ENCODE data around the gene PRR15.

The PRR15 gene

DNA sequence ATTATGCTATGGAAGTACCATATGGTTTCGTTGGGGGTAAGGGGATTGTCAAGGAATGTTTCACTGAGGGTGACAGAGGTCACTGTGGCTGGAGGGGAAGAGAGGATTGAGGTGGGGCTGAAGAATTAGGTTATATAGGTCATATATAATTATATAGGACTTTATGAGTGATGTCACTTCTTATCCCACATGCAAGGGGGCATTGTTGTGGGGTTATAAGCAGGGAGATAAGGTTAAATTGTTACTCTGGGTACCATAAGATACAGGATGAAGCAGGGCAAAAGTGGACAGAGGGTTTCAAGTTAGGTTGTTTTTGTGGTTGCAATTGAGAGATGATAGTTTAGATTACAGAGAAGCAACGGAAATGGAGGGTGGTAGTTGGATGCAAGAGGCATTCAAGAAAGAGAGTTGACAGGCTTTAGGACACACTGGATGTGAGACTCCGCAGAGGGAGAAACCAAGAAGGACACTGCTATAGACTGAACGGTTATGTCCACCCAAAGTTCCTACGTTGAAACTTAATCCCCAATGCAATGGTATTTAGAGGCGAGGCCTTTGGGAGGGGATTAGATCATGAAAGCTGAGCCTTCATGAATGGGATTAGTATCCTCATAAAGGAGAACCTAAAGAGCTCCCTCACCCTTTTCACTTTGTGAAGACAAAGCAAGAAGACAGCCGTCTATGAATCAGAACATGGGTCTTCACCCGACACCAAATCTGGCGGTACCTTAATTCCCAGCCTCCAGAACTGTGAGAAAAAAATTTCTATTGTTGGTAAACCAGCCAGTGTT, 7.0 kb upstream of the PRR15 start:
- TF ChIP-seq POLR2A (IDR thresholded peaks at IDR 0.05; ENCODE audit: low read depth, low read length), result no peak
- TF ChIP-seq TAF1 (IDR thresholded peaks at IDR 0.05; ENCODE audit: borderline replicate concordance, low read depth, low read length), result no peak
- no peak for TF ChIP-seq POLR2AphosphoS5 (IDR thresholded peaks at IDR 0.05; ENCODE audit: low read depth, low read length)
- FAIRE-seq (no peak), DNase-seq (ENCODE audit: insufficient read length) (no peak)

DNA sequence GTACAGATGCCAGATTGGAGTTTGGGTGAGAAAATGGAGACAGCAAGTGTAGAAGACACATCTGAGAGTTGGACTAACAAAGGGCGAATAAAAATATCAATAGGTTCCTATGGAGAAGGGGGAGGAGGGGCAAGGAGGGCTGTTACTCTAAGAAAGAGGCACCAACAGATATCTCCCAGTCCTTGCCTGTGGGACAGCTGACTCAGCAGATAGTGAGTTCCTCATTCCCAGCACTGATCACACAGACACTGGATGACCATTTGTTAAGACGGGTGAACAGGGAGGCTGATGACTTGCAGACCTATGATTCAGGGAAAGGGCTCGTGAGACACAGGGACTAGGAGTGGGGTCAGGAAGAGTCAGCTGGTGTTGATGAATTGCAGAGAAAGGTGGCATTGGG, 5.7 kb upstream of the PRR15 start:
- TF ChIP-seq POLR2A (IDR thresholded peaks at IDR 0.05; ENCODE audit: low read depth, low read length) (no peak), POLR2AphosphoS5 (IDR thresholded peaks at IDR 0.05; ENCODE audit: low read depth, low read length) (no peak), TAF1 (IDR thresholded peaks at IDR 0.05; ENCODE audit: borderline replicate concordance, low read depth, low read length) (no peak)
- DNase-seq (ENCODE audit: insufficient read length) (no peak), FAIRE-seq (no peak)

DNA sequence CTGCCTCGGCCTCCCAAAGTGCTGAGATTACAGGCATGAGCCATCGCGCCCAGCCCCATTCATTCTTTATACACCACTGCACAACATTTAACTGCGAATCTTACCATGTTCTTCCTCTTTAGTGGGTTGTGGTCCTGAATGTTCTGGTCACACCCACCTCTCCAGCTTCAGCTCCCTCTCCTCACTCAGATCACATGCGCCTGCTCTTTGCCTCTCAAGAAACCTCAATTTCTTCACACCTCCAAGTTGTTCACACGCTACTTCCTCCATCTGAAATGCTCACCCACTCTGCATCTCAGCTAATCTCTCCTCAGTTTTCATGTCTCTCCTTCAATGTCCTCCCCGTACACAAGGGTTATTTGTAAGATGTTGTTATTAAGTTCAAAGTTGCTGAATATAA, 2.4 kb upstream of the PRR15 start:
- no peak for TF ChIP-seq TAF1 (IDR thresholded peaks at IDR 0.05; ENCODE audit: borderline replicate concordance, low read depth, low read length)
- no peak for TF ChIP-seq POLR2A (IDR thresholded peaks at IDR 0.05; ENCODE audit: low read depth, low read length)
- no peak for TF ChIP-seq POLR2AphosphoS5 (IDR thresholded peaks at IDR 0.05; ENCODE audit: low read depth, low read length)
- DNase-seq (ENCODE audit: insufficient read length) (no peak), FAIRE-seq (no peak)

DNA sequence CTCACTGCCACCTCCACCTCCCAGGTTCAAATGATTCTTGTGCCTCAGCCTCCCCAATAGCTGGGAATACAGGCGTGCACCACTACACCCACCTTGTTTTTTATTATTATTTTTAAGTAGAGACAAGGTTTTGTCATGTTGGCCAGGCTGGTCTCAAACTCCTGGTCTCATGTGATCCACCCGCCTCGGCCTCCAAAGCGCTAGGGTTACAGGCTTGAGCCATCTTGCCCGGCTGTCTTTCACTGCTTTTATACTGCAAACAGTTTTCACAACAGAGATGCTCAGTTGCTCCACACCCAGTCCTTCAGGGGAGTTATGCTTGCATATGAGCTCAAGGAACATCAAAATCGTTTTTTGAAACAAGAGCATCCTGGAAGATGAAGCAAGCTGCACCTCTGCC, 1.3 kb upstream of the PRR15 start:
- no peak for FAIRE-seq
- no peak for TF ChIP-seq POLR2A (IDR thresholded peaks at IDR 0.05; ENCODE audit: low read depth, low read length)
- no peak for TF ChIP-seq TAF1 (IDR thresholded peaks at IDR 0.05; ENCODE audit: borderline replicate concordance, low read depth, low read length)
- no peak for TF ChIP-seq POLR2AphosphoS5 (IDR thresholded peaks at IDR 0.05; ENCODE audit: low read depth, low read length)

DNA sequence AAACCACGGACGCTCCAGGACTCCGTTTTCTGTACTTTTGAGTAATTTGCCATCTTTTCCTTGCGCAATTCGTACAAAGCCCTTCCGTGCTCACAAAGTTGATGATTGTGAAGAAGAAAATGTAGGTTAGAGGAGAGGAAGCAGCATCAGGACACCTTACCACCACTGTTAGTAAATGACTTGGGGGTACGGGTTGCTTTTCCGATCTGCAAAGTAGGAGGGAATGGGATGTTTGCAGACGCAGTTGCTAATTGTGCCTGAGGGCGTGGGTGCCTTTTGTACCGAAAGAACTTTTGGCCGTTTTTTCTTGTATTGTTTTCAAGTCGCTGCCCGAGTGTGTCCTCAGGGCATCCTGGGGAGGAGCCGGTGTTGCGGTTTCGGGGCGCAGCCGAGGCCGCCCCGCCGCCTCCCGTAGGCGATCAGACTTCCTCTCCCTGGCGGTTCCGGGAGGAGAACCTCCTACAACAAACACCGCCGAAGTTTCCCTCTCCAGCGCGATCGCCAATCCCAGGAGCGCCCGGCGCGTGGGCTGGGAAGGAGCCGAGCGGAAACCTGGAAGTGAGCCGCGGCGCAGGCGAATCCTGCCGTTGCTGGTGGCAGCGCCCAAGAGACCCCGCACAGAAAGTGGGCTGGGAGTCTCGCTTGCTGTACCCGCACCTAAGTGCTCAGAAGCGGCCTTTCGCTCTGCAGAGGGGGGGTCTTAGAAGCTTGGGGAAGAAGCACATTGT, 1.0 kb downstream of the PRR15 start:
- no peak for DNase-seq (ENCODE audit: insufficient read length)
- TF ChIP-seq POLR2A (IDR thresholded peaks at IDR 0.05; ENCODE audit: low read depth, low read length), result no peak
- TF ChIP-seq POLR2AphosphoS5 (IDR thresholded peaks at IDR 0.05; ENCODE audit: low read depth, low read length), result no peak
- TF ChIP-seq TAF1 (IDR thresholded peaks at IDR 0.05; ENCODE audit: borderline replicate concordance, low read depth, low read length), result no peak
- no peak for FAIRE-seq

More for the DNA sequence above, 1.3 kb upstream of the PRR15 start:
- DNase-seq (ENCODE audit: insufficient read length), result no peak

DNA sequence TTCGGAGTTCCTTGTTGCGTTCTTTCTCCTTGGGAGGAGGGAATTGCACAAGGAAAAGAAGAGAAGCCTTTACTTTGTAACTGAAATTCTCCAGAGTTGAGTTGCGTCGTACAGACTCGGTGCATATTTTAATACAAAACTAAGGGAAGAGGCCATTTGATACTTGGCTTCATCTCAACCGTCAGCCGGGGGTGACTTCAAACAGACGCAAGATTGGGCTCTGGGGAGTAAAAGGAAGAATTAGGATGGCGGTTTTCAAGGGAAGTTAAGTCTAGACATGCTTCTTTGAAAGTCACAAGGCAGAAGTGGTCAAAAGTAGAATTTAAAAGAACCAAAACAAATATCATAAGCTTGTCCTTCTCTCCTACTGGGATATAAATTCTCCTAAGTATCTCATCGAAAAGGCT, 1.6 kb downstream of the PRR15 start:
- no peak for FAIRE-seq
- TF ChIP-seq POLR2A (IDR thresholded peaks at IDR 0.05; ENCODE audit: low read depth, low read length) (no peak), TAF1 (IDR thresholded peaks at IDR 0.05; ENCODE audit: borderline replicate concordance, low read depth, low read length) (no peak), POLR2AphosphoS5 (IDR thresholded peaks at IDR 0.05; ENCODE audit: low read depth, low read length) (no peak)
- no peak for DNase-seq (ENCODE audit: insufficient read length)

DNA sequence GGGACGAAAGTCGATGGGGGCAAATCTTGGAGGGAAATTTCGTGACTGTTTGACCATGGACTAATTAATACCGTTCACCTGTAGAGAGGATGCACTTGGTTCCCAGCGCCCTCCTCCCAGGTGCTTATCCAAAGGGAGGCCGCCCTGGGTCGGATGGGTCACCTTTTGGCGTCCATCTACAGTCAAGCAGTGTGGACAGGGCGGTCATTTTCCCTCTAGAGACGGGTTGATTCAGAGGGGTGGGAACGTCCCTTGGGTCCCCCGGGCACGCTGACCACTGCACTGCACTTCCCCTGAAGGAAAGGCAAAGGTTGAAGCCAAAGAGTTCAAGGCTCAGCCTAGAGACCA, 2.0 kb downstream of the PRR15 start:
- DNase-seq (ENCODE audit: insufficient read length), result no peak
- TF ChIP-seq POLR2A (IDR thresholded peaks at IDR 0.05; ENCODE audit: low read depth, low read length) (no peak), POLR2AphosphoS5 (IDR thresholded peaks at IDR 0.05; ENCODE audit: low read depth, low read length) (no peak), TAF1 (IDR thresholded peaks at IDR 0.05; ENCODE audit: borderline replicate concordance, low read depth, low read length) (no peak)
- no peak for FAIRE-seq

DNA sequence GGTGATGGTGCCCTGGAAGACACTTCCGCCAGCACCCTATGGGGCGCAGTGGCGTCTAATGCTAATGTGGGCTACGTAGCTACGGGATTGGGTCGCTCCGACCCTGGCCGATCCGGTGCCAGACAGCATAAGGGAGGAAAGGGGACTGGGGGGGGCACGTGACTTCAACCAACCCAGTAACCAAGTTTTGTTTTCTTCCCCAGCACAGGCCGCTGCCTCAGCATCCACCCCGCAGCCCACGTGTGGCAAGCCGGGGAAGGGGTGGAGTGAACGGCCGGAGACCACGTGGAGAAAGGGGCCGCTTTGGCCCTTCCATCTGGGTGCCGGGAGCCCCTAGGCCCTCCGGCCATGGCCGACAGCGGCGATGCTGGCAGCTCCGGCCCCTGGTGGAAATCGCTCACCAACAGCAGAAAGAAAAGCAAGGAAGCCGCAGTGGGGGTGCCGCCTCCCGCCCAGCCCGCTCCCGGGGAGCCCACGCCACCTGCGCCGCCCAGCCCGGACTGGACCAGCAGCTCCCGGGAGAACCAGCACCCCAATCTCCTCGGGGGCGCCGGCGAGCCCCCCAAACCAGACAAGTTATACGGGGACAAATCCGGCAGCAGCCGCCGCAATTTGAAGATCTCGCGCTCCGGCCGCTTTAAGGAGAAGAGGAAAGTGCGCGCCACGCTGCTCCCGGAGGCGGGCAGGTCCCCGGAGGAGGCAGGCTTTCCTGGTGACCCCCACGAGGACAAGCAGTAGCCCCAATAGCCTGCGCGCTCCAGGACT, 2.5 kb downstream of the PRR15 start:
- FAIRE-seq (no peak), DNase-seq (ENCODE audit: insufficient read length) (no peak)
- no peak for TF ChIP-seq POLR2AphosphoS5 (IDR thresholded peaks at IDR 0.05; ENCODE audit: low read depth, low read length)
- TF ChIP-seq TAF1 (IDR thresholded peaks at IDR 0.05; ENCODE audit: borderline replicate concordance, low read depth, low read length), result no peak
- no peak for TF ChIP-seq POLR2A (IDR thresholded peaks at IDR 0.05; ENCODE audit: low read depth, low read length)

DNA sequence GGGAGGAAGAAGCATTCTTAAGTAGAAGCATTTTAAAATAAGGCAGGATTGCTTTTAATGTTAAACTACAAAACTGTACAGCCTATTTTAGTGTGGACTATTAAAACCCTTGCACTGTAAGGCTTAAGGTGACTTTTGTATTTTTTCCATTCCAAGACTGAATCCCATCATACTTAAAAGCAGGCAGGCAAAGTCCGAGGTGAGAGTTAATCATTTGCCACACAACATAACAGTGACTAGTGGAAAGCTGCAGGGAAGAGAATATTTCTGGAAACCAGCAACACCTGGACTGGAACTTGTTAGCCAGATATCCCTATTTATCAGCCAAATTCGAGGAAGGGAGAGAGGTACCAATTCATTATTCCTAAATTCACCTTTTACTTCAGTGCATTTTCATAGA, 3.5 kb downstream of the PRR15 start:
- DNase-seq (ENCODE audit: insufficient read length) (no peak), FAIRE-seq (no peak)
- TF ChIP-seq POLR2AphosphoS5 (IDR thresholded peaks at IDR 0.05; ENCODE audit: low read depth, low read length) (no peak), TAF1 (IDR thresholded peaks at IDR 0.05; ENCODE audit: borderline replicate concordance, low read depth, low read length) (no peak), POLR2A (IDR thresholded peaks at IDR 0.05; ENCODE audit: low read depth, low read length) (no peak)

DNA sequence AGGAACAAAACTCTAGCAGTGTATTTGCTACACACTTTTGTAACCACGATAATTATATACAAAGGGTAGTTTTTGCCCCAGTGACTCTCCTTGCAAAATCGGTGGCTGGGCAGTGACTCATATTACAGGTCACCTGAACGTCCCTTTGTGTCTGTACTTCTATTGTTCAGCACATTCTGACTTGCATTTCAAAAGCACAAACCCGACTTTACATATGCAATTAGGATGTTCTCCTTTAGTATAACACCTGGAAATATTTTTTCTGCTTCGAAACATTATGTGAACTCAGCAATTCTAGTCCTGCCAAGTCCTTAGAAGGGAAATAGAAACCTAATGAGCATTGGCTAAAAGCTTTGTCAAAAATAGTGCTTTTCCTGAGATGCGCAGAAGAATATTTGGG, 6.0 kb downstream of the PRR15 start:
- FAIRE-seq (no peak), DNase-seq (ENCODE audit: insufficient read length) (no peak)
- TF ChIP-seq POLR2AphosphoS5 (IDR thresholded peaks at IDR 0.05; ENCODE audit: low read depth, low read length), result no peak
- no peak for TF ChIP-seq POLR2A (IDR thresholded peaks at IDR 0.05; ENCODE audit: low read depth, low read length)
- TF ChIP-seq TAF1 (IDR thresholded peaks at IDR 0.05; ENCODE audit: borderline replicate concordance, low read depth, low read length), result no peak

DNA sequence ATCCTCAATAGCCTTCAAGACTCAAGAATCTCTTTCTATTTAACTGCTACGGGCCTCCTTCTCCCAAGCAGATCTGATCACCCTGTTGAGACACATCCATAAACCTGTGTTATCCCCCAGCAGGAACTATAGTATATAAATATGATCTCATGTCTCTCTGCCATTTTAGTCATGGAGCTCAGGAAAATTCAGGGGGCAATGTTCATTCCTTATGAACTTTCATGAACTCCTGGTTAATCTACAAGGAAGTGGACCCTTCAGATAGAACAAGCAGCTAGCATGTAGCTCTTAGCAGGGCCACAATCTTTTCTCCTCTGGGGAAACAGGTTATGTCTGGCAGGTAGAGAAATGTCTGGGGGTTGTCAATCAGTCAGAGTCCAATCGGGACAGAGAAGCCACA, 8.9 kb downstream of the PRR15 start:
- no peak for FAIRE-seq

More for the DNA sequence above, 8.9 kb downstream of the PRR15 start:
- no peak for DNase-seq (ENCODE audit: insufficient read length)
- no peak for TF ChIP-seq TAF1 (IDR thresholded peaks at IDR 0.05; ENCODE audit: borderline replicate concordance, low read depth, low read length)
- no peak for TF ChIP-seq POLR2AphosphoS5 (IDR thresholded peaks at IDR 0.05; ENCODE audit: low read depth, low read length)
- TF ChIP-seq POLR2A (IDR thresholded peaks at IDR 0.05; ENCODE audit: low read depth, low read length), result no peak
